ENCODE results near the gene ZNF526.

GRCh38 chr19:42193706-42194105 lies 26.4 kb upstream of the ZNF526 start:
- no peak for TF ChIP-seq POLR2A (IDR thresholded peaks at IDR 0.05)
- TF ChIP-seq CTCF (IDR thresholded peaks at IDR 0.05), result no peak
- TF ChIP-seq POLR2AphosphoS5 (IDR thresholded peaks at IDR 0.05), result no peak
- TF ChIP-seq EP300 (IDR thresholded peaks at IDR 0.05), result no peak
